Measurements from ENCODE around the gene TBC1D1.

Gene TBC1D1

DNA sequence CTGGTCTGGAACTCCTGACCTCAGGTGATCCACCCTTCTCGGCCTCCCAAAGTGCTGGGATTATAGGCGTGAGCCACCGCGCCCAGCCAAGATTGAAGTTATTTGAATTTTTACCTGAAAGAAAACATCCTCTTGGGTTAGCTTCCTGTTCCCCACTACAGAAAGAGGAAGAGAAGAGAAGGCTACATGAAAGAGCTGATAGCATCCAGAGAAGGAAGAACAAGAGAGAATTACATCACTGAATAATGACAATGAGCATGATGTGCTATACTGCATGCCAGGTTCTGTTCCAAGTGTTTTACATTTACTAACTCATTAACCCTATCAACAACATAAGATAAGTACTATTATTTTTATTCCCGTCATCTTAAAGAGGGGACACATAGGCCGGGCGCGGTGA, 11.5 kb upstream of the TBC1D1 start:
- no peaks in the 10 kb centered on the region for H3K9me3 Mint-ChIP-seq

DNA sequence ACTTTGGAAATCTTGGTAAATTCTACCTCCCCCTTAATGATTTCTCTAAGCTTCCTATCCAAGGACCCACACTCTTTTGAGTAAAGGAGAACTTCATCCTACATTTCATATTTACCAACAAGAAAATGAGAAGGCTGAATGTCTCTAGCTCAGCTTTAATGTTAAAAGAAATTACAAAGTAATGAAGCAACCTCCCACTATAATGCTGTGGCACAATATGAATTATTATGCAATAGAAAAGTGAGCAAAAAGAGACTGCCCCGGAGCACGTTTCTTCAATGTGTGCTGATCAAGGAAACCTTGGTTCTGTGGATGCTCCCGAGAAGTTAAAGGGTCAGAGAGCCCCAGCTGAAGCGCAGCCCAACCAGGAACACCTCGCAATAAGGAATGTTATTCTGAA, 9.1 kb upstream of the TBC1D1 start:
- Mint-ChIP-seq H3K4me1 (peaks cover 18% of the 10 kb centered on the region), H3K27me3 (no peaks in the 10 kb centered on the region), H3K36me3 (no peaks in the 10 kb centered on the region), H3K9me3 (no peaks in the 10 kb centered on the region), H3K27ac (no peak overlapping the region), H3K4me3 (no peak overlapping the region)
- ATAC-seq = no peak

More for the DNA sequence above, 11.5 kb upstream of the TBC1D1 start:
- H3K27me3 Mint-ChIP-seq = no peaks in the 10 kb centered on the region
- H3K4me3 Mint-ChIP-seq = no peak overlapping the region
- H3K27ac Mint-ChIP-seq = no peak overlapping the region
- peaks cover 9% of the 10 kb centered on the region for H3K4me1 Mint-ChIP-seq
- ATAC-seq = no peak
- no peaks in the 10 kb centered on the region for H3K36me3 Mint-ChIP-seq

DNA sequence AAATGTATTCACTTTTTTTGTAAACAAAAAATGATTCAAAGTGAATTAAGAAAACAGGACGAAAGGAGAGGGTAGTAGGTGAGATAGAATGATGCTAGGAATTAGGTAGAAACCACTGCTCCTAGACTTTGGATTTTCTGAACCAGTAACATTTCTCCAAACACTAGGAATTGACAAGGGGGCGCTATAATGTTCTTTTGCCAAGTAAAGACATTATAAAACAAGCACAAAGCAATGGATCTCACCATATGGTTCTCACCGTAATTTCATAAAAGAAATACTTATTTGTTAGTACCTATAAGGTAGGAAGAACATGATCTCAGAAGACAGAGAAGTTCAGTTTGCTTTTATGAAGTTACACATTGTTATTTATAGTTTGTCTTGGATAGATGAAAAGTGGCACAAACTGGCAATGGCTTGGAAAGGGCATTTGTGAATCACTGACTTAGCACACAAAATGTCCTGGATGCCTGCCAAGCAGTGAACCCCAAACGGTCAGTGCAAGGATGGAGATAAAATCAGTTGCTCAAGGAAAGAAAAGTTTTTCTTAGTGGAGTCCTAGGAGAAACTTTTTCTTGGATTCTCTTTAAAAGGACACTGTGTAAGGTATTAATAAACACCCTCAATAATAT, 8.1 kb upstream of the TBC1D1 start:
- H3K9me3 Mint-ChIP-seq = no peaks in the 10 kb centered on the region
- H3K4me1 Mint-ChIP-seq = peaks cover 20% of the 10 kb centered on the region
- ATAC-seq = no peak
- H3K27ac Mint-ChIP-seq = no peak overlapping the region
- no peaks in the 10 kb centered on the region for H3K27me3 Mint-ChIP-seq
- H3K36me3 Mint-ChIP-seq = no peaks in the 10 kb centered on the region
- H3K4me3 Mint-ChIP-seq = no peak overlapping the region

DNA sequence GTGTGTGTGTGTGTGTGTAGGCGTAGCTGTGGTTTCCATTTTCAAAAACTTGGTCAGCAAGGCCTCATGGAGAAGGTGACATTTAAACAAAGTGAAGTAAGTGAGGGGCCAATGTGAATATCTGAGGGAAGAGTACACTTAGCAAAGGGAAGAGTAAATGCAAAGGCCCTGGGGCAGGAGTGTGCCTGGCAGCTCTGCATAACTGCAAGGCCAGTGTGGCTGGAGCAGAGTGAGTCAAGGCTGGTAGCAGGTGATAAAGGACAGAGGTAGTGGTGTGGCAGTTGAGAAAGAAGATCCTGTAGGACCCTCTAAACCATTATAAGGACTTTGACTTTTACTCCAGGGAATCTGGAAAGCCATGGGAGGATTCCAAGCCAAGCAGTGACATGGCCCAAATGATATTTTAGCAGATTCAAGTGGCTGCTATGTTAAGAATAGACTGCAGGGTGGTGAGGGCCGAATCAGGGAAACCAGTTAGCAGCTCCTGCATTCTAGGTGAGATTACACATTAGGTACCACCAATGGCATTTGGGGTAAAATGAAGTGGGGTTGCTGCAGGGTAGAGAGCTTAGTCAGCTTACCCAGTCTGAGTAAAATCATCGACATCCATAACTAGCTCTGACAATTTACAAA, 5.9 kb upstream of the TBC1D1 start:
- Mint-ChIP-seq H3K27ac (no peak overlapping the region), H3K9me3 (no peaks in the 10 kb centered on the region), H3K27me3 (no peaks in the 10 kb centered on the region), H3K36me3 (no peaks in the 10 kb centered on the region), H3K4me1 (peaks cover 18% of the 10 kb centered on the region), H3K4me3 (no peak overlapping the region)
- no peak for ATAC-seq

DNA sequence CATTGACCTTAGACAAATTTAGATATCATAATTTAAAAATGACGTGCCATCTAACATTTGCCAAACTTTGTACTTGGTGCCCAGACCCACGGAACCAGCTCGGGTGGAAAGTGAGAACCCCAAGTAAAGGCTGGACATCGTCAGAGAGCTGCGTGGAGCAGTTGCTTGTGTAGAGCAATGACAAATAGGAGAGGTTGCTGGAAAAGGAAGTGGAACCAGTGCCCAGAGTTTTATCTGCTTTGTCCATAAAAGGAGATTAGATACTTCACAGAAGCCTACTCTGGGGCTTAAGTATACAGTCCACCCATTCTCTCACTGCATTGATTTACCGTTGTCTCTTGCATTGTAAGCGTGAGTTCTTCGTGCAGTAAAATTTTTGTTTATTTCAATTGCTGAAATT, 5.4 kb upstream of the TBC1D1 start:
- Mint-ChIP-seq H3K27me3 (no peaks in the 10 kb centered on the region), H3K36me3 (no peaks in the 10 kb centered on the region), H3K9me3 (no peaks in the 10 kb centered on the region), H3K27ac (no peak overlapping the region), H3K4me3 (no peak overlapping the region), H3K4me1 (peaks cover 23% of the 10 kb centered on the region)
- ATAC-seq = peak; percentile 25

DNA sequence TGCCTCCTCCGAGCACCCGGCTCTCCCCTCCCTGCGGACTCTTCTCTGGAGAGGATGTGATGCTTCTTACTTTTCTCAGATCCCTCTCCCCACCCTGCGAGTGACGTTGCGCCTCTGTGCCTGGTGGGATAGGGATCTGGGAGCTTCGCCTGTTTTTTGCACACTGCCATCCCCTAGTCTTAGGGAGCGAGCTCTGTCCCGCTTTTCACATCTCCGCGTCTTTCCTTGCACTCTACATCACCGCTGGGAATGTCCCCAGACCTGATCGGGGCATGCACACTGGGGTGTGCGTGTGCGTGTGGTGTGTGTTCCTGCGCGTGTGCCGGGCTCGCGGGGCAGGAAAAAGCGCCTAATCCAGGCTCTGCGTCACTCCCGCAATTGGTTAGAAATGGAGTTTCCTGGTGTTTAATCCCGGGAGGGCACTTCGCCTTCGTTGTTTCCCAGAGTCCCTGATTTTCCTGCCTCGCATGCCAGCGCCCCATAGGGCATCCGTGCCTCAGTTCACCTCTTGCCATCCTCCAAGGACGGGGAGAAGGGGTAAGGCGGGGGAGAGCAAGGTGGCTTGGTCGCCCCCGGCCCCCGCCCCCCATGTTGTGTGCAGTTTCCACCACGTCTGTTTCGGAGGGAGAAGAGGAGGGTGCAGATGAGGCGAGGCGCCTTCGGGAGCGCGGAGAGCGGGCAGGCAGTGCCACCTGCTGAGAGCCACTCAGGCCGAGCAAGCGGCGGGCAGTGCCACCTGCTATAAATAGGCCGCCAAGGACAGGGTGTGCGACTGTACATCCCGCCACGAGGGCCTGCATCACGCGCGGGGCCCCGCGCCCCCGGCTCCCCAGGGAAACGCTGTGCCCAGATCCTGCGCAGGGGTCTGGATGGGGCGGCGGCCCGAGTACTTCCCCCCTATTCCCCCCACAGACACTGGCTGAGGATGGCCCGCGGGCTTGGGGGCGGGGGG, 759 bp upstream of the TBC1D1 start:
- H3K27me3 Mint-ChIP-seq = no peaks in the 10 kb centered on the region
- peak overlapping the region; percentile 91 for H3K27ac Mint-ChIP-seq
- H3K36me3 Mint-ChIP-seq = no peaks in the 10 kb centered on the region
- peak; percentile 52 for ATAC-seq
- no peaks in the 10 kb centered on the region for H3K9me3 Mint-ChIP-seq
- H3K4me1 Mint-ChIP-seq = peaks cover 42% of the 10 kb centered on the region
- H3K4me3 Mint-ChIP-seq = peak overlapping the region; percentile 84

DNA sequence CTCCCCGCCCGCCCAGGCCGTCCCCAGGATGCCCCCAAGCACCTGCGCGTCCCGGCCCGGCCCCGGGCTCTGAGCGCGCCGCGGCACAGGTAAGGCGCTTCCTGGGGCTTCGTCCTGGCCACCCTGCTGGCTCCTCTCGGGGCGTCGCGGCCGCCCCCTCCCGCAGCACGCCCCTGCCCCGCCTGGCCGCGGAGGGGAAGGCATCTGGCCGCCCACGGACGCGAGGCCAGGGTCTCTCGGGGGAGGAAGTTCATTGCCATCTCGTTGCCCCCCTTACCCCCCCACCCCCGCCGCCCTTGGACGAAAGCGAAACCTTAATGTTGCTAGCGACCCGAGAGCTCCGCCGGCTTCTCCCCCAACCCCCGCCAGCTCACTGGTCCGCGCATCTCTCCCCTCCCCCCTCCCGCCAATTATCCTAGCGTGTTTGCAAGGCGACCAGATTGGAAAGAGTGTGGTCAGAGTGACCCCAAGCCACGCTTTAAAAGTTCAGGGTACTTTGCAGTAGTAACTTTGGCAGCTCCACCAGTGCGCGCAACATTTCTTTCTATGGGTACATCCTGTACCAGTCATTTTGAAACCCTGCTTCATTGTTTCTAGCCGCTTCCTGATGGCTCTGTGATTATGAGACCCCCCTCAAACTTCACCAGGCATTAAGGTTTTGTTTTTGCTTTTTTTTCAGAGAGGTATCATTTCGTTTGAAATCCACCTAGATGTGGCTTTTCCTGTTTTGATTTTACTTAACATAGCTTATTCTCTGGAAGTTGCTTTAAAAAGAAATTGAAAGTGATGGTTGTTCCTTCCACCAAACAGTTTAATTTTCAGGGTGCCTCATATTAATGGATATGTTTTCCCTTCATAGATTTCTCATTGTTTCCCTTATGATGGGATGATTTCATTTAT, 626 bp downstream of the TBC1D1 start:
- peak; percentile 75 for ATAC-seq
- H3K4me3 Mint-ChIP-seq = peak overlapping the region; percentile 84
- H3K9me3 Mint-ChIP-seq = no peaks in the 10 kb centered on the region
- peak overlapping the region; percentile 91 for H3K27ac Mint-ChIP-seq
- no peaks in the 10 kb centered on the region for H3K36me3 Mint-ChIP-seq
- H3K4me1 Mint-ChIP-seq = peaks cover 49% of the 10 kb centered on the region
- no peaks in the 10 kb centered on the region for H3K27me3 Mint-ChIP-seq

DNA sequence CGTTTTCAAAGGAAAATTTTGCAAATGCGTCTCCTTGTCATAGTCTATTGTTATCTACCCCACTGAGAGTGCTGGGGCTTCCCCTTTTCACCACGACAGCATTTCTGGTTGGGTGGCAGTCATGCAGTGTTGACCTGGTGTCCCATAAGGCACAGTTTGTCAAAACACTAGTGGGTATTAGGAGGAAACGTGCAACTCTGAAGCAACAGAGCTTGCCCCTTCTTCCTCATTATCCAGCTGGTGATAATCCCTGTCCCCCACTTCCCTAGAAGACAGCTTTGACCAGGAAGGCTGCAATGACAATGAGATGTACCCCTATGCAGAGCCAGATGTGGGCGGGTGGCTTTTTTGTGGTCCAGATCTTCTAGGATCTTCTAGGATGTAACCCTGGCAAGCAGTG, 1.8 kb downstream of the TBC1D1 start:
- H3K4me3 Mint-ChIP-seq = peak overlapping the region; percentile 84

DNA sequence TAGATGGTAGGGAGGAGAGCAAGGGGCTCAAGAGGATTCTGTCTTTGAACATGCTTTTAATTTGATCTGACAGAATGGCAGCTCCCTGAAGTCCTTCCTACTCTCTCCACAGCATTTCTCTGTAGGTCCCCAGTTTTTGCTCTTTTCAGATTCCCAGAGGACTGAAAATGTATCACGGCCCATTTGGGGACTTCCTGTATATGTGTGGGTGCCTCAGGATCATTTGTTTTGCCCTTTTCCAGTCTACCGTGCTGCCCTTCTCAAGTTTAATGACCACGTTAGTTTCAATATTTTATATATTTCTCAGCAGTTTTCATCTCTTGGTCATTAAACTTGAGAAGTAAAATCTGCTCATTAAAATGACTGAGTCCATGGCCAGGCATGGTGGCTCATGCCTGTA, 2.3 kb downstream of the TBC1D1 start:
- H3K27ac Mint-ChIP-seq = peak overlapping the region; percentile 91
- peak overlapping the region; percentile 84 for H3K4me3 Mint-ChIP-seq
- H3K27me3 Mint-ChIP-seq = no peaks in the 10 kb centered on the region
- peaks cover 57% of the 10 kb centered on the region for H3K4me1 Mint-ChIP-seq
- H3K36me3 Mint-ChIP-seq = no peaks in the 10 kb centered on the region
- no peak for ATAC-seq
- no peaks in the 10 kb centered on the region for H3K9me3 Mint-ChIP-seq

More for the DNA sequence above, 1.8 kb downstream of the TBC1D1 start:
- Mint-ChIP-seq H3K4me1 (peaks cover 55% of the 10 kb centered on the region), H3K27ac (peak overlapping the region; percentile 91), H3K9me3 (no peaks in the 10 kb centered on the region), H3K27me3 (no peaks in the 10 kb centered on the region), H3K36me3 (no peaks in the 10 kb centered on the region)
- peak; percentile 82 for ATAC-seq

DNA sequence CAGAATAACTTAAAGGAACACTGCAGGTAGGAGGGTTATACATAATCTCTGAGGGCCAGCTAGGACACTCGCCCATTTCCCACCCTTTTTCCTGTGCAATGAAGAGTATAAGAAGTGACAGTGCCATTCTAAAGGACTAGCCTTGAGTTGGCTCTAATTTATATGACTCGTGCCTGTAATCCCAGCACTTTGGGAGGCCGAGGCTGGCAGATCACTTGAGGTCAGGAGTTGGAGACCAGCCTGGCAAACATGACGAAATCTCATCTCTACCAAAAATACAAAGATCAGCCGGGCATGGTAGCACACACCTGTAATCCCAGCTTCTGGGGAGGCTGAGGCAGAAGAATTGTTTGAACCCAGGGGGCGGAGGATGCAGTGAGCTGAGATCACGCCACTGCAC, 4.4 kb downstream of the TBC1D1 start:
- Mint-ChIP-seq H3K4me3 (no peak overlapping the region), H3K4me1 (peaks cover 62% of the 10 kb centered on the region)

DNA sequence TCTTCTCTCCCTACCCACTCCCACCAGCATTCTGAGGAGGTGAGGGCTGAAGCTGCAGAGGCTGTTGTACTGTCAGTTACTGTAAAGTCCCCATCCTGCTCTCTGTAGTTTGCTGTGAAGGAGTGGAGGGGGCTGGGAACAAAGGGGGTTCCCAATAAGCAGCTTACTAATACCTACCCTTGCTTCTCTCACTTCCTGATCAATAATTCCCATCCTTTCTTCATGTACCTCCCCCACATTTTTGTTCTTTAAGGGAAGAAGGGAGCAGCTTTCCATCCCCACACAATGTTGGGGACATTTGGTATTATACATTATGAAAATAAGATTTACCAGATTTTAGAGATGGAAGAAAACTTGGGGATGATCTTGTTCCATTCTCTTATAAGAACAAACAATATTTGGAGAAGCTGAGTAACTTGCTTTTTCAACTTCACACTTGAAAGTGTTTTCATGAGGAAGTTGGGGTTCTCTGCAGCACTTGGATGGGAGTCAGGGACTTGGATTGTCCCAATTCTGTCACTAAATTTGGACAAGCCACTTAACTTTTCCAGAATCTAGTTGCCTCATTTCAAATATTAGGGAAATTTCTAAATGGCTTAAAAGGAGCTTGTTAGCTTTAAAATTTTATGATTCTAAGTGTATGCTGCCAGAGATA, 5.4 kb downstream of the TBC1D1 start:
- peaks cover 2% of the 10 kb centered on the region for H3K9me3 Mint-ChIP-seq
- peaks cover 60% of the 10 kb centered on the region for H3K4me1 Mint-ChIP-seq
- H3K36me3 Mint-ChIP-seq = peaks cover 13% of the 10 kb centered on the region
- H3K27ac Mint-ChIP-seq = peak overlapping the region; percentile 21
- no peaks in the 10 kb centered on the region for H3K27me3 Mint-ChIP-seq
- no peak overlapping the region for H3K4me3 Mint-ChIP-seq
- no peak for ATAC-seq

More for the DNA sequence above, 4.4 kb downstream of the TBC1D1 start:
- peaks cover 2% of the 10 kb centered on the region for H3K9me3 Mint-ChIP-seq
- no peaks in the 10 kb centered on the region for H3K27me3 Mint-ChIP-seq
- H3K36me3 Mint-ChIP-seq = peaks cover 13% of the 10 kb centered on the region
- H3K27ac Mint-ChIP-seq = no peak overlapping the region
- ATAC-seq = no peak

DNA sequence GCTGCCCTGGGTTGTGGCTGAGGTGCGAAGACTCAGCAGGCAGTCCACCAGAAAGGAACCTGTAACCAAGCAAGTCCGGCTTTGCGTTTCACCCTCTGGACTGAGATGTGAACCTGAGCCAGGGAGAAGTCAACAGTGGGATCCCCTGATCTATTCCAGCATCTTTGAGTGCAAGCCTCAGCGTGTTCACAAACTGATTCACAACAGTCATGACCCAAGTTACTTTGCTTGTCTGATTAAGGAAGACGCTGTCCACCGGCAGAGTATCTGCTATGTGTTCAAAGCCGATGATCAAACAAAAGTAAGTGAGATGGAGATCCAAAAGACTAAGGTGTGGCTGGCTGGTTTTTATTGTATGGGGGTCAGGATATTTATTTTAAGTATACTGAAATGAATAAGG, 11.3 kb downstream of the TBC1D1 start:
- H3K36me3 Mint-ChIP-seq = peaks cover 37% of the 10 kb centered on the region
- H3K27me3 Mint-ChIP-seq = no peaks in the 10 kb centered on the region
- H3K4me3 Mint-ChIP-seq = no peak overlapping the region
- peaks cover 38% of the 10 kb centered on the region for H3K4me1 Mint-ChIP-seq
- H3K9me3 Mint-ChIP-seq = peaks cover 2% of the 10 kb centered on the region
- no peak overlapping the region for H3K27ac Mint-ChIP-seq
- no peak for ATAC-seq

DNA sequence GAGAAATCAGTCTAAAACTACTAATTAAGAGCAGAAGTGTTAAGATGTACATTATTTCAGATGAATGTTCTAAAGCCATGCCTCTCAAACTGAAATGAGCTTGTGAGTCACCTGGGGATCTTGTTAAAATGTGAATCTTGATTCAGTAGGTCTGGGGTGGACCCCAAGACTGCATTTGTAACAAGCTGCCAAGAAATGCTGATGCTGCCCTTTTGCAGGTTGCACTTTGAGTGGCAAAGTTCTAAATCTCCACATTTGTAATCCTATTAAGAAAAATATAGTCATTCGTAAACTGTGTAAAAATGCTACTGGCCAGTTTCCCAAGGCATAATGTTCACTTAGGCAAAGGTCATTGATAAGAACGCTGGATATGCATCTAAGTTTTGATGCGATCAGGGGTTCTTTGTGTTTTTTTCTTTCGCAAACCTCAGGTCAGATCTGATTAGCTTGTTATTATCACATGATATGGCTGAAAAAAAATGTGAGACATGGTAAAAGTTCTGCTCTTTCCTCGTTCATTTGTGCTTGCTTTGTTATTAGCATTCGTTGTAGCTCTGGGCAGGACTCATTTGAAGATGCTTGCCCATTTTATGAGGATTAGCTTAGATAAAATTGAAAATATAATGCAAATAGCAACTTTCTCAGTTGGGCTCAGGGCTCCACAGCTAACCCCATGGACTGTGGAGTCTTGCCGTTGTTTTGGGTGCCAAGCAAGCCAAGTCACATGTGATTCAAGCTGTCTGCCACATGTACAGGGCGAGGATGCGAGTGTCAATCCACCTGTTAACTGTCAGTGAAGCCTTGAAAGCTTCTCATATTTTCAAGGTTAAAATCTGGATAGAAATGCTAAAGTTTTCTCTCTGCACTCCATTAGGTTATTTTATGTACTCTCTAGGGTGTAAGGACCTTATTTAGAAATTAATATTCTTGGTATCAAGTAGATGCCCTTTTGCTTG, 12.1 kb downstream of the TBC1D1 start:
- peaks cover 2% of the 10 kb centered on the region for H3K9me3 Mint-ChIP-seq
- H3K27ac Mint-ChIP-seq = no peak overlapping the region
- peaks cover 40% of the 10 kb centered on the region for H3K4me1 Mint-ChIP-seq
- peaks cover 45% of the 10 kb centered on the region for H3K36me3 Mint-ChIP-seq
- H3K27me3 Mint-ChIP-seq = no peaks in the 10 kb centered on the region
- no peak overlapping the region for H3K4me3 Mint-ChIP-seq
- no peak for ATAC-seq

Data from stimulated activated memory B cell treated with anti-CD40 and anti-IgM and Interleukin-4, amounts not matched to agents 10 μg/mL and 1 μg/mL and 100 μg/mL, for 72 hours (primary cell).